Naive thymus-derived CD4-positive, alpha-beta T cell (primary cell): ENCODE results near the gene LRPPRC. TPM values are rescaled to one million over a fixed set of nuclear protein-coding genes. Genes with fewer than 3 reads are reported as not detected.

ENCODE experiments used
- ATAC-seq: fragments of 150-1000 bp; cut with Tn5 transposase; 2 replicates; pipeline ENCODE4 v1.10.0; 2021; ENCODE audit warnings: mild to moderate bottlenecking, moderate library complexity
- CTCF ChIA-PET: fragments of 350-600 bp; sonication (Branson Sonifier 250); formaldehyde crosslinking; loops from one replicate; lab custom pipeline; 2021; ENCODE audit warnings: antibody characterized with exemption; lab: Charles Lee
- POLR2A ChIA-PET: fragments of 350-600 bp; sonication (Branson Sonifier 250); formaldehyde crosslinking; loops from one replicate; lab custom pipeline; 2021; ENCODE audit warnings: antibody characterized with exemption, inconsistent platforms; lab: Charles Lee
- DNase-seq, 9 donors: peaks; one replicate each; pipeline versions ENCODE4 v3.0.0 to v3.0.0-alpha.2; 2020 to 2022; ENCODE audit warnings: mixed read lengths in 1 of 9
- H3K27ac ChIP-seq: one replicate; pipeline ENCODE4 v1.7.0; 2013; ENCODE audit warnings: mild to moderate bottlenecking, low read depth, low read length, moderate library complexity
- H3K27me3 ChIP-seq, 2 donors: one replicate each; pipeline ENCODE4 v1.7.0; 2013; ENCODE audit warnings: low read length in 2 of 2, mild to moderate bottlenecking in 2 of 2, moderate library complexity in 2 of 2; ENCODE audit not compliant: control insufficient read depth in 2 of 2, insufficient read depth in 2 of 2
- H3K36me3 ChIP-seq, 3 experiments: 1 replicate in 2 of 3; 2 replicates in 1 of 3; pipeline ENCODE4 v1.7.0; 2013; ENCODE audit warnings: low read length in 3 of 3, mild to moderate bottlenecking in 3 of 3, moderate library complexity in 1 of 3; ENCODE audit not compliant: insufficient read depth in 3 of 3, control insufficient read depth in 2 of 3
- H3K4me1 ChIP-seq, 2 donors: one replicate each; pipeline ENCODE4 v1.7.0; 2013; ENCODE audit warnings: low read length in 2 of 2, mild to moderate bottlenecking in 2 of 2, moderate library complexity in 1 of 2; ENCODE audit not compliant: control insufficient read depth in 2 of 2, insufficient read depth in 2 of 2
- H3K4me3 ChIP-seq: 2 replicates; pipeline ENCODE4 v1.7.0; 2013; ENCODE audit warnings: mild to moderate bottlenecking, low read length
- H3K9me3 ChIP-seq, 3 experiments: 1 replicate in 2 of 3; 2 replicates in 1 of 3; pipeline ENCODE4 v1.7.0; 2013; ENCODE audit warnings: low read length in 3 of 3; ENCODE audit not compliant: control insufficient read depth in 2 of 3
- H3K27ac Mint-ChIP-seq, 9 donors: one replicate each; pipeline ENCODE4 v1.8.0; 2020 to 2022; ENCODE audit warnings: mixed read lengths in 9 of 9, mild to moderate bottlenecking in 8 of 9, moderate library complexity in 5 of 9, inconsistent platforms in 2 of 9
- H3K27me3 Mint-ChIP-seq, 5 donors: one replicate each; pipeline ENCODE4 v1.8.0; 2021 to 2022; ENCODE audit warnings: mixed read lengths in 5 of 5, mild to moderate bottlenecking in 1 of 5
- H3K36me3 Mint-ChIP-seq, 5 donors: one replicate each; pipeline ENCODE4 v1.8.0; 2020 to 2022; ENCODE audit warnings: mixed read lengths in 5 of 5, mild to moderate bottlenecking in 3 of 5, inconsistent platforms in 1 of 5
- H3K4me1 Mint-ChIP-seq, 7 donors: one replicate each; pipeline ENCODE4 v1.8.0; 2020 to 2022; ENCODE audit warnings: mixed read lengths in 7 of 7, mild to moderate bottlenecking in 3 of 7, inconsistent platforms in 1 of 7
- H3K4me3 Mint-ChIP-seq, 10 donors: one replicate each; pipeline ENCODE4 v1.8.0; 2020 to 2022; ENCODE audit warnings: mild to moderate bottlenecking in 10 of 10, mixed read lengths in 10 of 10, moderate library complexity in 6 of 10, inconsistent platforms in 2 of 10
- H3K9me3 Mint-ChIP-seq, 11 donors: one replicate each; pipeline ENCODE4 v1.8.0; 2020 to 2022; ENCODE audit warnings: mixed read lengths in 11 of 11, mild to moderate bottlenecking in 4 of 11, inconsistent platforms in 1 of 11, moderate library complexity in 1 of 11
- intact Hi-C, 2 donors: fragments of 100-400 bp; cut with micrococcal nuclease; formaldehyde crosslinking; loops; one replicate each; pipeline ENCODE4 v1.15.1; 2023
- polyA plus RNA-seq, 2 donors: library from polyadenylated mRNA; unstranded; fragments of 300-500 nt; fragmentation: Illumina TruSeq; gene quantifications; one replicate each; pipeline ENCODE4 v1.2.3, GENCODE V29; 2021
- total RNA-seq, 6 experiments: library from RNA in 5 of 6; stranded (reverse) in 5 of 6; gene quantifications; 1 replicate in 5 of 6; 2 replicates in 1 of 6; pipeline ENCODE4 v1.2.3 and lab custom pipeline; 2021 to 2026

LRPPRC gene
- total and polyA plus RNA-seq, 7 experiments from 2014 or later, result 42.3 to 92.7 (median 67.0) TPM

DNA sequence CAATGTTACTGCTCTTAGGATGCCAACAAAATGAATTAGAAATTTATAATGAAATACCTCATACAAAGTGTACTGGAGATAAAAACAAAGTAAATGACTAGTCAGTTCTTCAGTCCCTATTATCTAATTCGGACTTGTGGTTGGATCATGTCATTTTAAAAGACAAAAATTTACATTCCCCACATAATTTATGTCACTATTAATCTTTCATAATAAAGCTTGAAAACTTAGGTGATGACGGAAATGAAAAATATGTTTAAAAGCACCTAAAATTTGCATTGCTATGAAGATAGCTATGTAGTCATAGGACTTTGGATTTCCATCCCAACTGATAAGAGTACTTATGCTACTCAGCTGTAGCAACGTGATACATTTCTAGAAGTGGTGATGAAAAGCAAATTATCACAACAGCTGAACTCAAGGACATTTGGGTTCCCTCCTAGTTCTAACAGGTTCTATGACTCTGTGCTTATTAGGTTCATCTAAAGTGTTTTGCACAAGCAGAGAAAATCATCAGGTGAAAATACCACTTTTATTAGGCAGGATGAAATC lies 58.4 kb downstream of the LRPPRC start:
- Histone ChIP-seq H3K27ac (no peak overlapping the region), H3K4me1 (no peaks in the 10 kb centered on the region), H3K27me3 (no peaks in the 10 kb centered on the region), H3K9me3 (no peaks in the 10 kb centered on the region), H3K4me3 (no peak overlapping the region), H3K36me3 (peaks cover 0 to 22% (median 8%) of the 10 kb centered on the region in 3 experiments)
- Mint-ChIP-seq H3K27ac (no peak overlapping the region), H3K4me3 (no peak overlapping the region), H3K36me3 (peaks cover 7 to 39% (median 12%) of the 10 kb centered on the region in 5 donors), H3K9me3 (no peaks in the 10 kb centered on the region), H3K27me3 (no peaks in the 10 kb centered on the region), H3K4me1 (peaks cover 0 to 6% (median 0%) of the 10 kb centered on the region in 7 donors)
- ChIA-PET CTCF (no interaction called here), POLR2A (no interaction called here)
- intact Hi-C loops, result no loop called here
- DNase-seq (no peak), ATAC-seq (no peak)

DNA sequence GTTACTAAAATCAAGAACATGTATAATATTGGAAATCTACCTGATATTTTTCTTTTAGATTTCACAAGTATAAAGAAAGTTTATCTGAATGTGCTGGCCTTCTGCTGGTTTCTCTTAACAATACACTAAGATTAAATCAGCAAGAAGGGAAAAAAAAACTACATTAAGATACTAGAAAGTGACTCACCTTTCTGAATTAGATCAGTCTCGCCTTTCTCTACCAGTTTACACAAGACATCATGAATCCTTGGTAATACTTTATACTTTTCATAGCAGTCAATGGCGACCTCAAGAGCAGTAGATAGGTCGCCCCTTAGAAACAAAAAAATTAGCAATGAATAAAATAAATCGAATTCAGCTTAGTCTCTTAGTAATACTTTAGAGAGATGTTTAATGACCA lies 61.2 kb downstream of the LRPPRC start:
- no peaks in the 10 kb centered on the region for H3K27me3 Mint-ChIP-seq
- H3K27me3 ChIP-seq, result no peaks in the 10 kb centered on the region
- no peaks in the 10 kb centered on the region for H3K9me3 Mint-ChIP-seq
- no peak overlapping the region for H3K4me3 Mint-ChIP-seq
- DNase-seq, result no peak
- no peaks in the 10 kb centered on the region for H3K9me3 ChIP-seq
- H3K27ac ChIP-seq, result no peak overlapping the region
- peaks cover 4 to 42% (median 20%) of the 10 kb centered on the region in 5 donors for H3K36me3 Mint-ChIP-seq
- peaks cover 0 to 6% (median 0%) of the 10 kb centered on the region in 7 donors for H3K4me1 Mint-ChIP-seq
- peaks cover 0 to 31% (median 9%) of the 10 kb centered on the region in 3 experiments for H3K36me3 ChIP-seq
- H3K27ac Mint-ChIP-seq, result no peak overlapping the region
- no peaks in the 10 kb centered on the region for H3K4me1 ChIP-seq
- no peak overlapping the region for H3K4me3 ChIP-seq
- no peak for ATAC-seq
- ChIA-PET POLR2A (no interaction called here), CTCF (no interaction called here)
- intact Hi-C loops, result no loop called here

DNA sequence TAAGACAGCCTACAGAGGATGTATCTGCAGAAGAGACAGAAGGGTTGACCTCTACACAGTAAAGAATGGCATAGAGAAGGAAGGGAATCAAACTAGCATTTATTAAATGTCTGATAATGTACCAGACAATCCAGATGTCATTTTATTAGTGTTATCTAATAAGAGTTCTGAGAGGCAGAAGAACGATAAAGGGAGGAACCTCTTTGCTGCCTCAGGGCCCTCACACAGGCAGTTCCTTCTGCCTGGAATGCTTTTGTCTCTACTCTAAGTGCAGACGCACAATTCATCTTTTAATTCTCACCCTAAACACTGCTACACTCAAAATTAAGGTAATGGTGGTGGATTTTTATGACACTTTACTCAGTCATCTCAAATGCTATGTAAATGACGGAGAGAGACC lies 64.5 kb downstream of the LRPPRC start:
- no peaks in the 10 kb centered on the region for H3K9me3 Mint-ChIP-seq
- Histone ChIP-seq H3K9me3 (no peaks in the 10 kb centered on the region), H3K4me3 (no peak overlapping the region), H3K27ac (no peak overlapping the region), H3K36me3 (peaks cover 0 to 42% (median 9%) of the 10 kb centered on the region in 3 experiments), H3K27me3 (no peaks in the 10 kb centered on the region), H3K4me1 (no peaks in the 10 kb centered on the region)
- ChIA-PET CTCF (no interaction called here), POLR2A (no interaction called here)
- intact Hi-C loops, result no loop called here
- peaks cover 8 to 44% (median 20%) of the 10 kb centered on the region in 5 donors for H3K36me3 Mint-ChIP-seq
- no peak for ATAC-seq
- H3K4me1 Mint-ChIP-seq, result peaks cover 0 to 22% (median 0%) of the 10 kb centered on the region in 7 donors
- DNase-seq, result no peak
- H3K27me3 Mint-ChIP-seq, result no peaks in the 10 kb centered on the region
- H3K4me3 Mint-ChIP-seq, result no peak overlapping the region
- H3K27ac Mint-ChIP-seq, result no peak overlapping the region

GRCh38 chr2:43927442-43927841 lies 68.3 kb downstream of the LRPPRC start:
- Mint-ChIP-seq H3K36me3 (peaks cover 10 to 52% (median 35%) of the 10 kb centered on the region in 5 donors), H3K9me3 (no peaks in the 10 kb centered on the region), H3K4me3 (peak overlapping the region in 1 of 10 donors; percentile 63), H3K27ac (peak overlapping the region in 1 of 9 donors; percentile 76), H3K4me1 (peaks cover 0 to 16% (median 0%) of the 10 kb centered on the region in 7 donors), H3K27me3 (no peaks in the 10 kb centered on the region)
- ATAC-seq, result no peak
- Histone ChIP-seq H3K4me1 (no peaks in the 10 kb centered on the region), H3K9me3 (no peaks in the 10 kb centered on the region), H3K36me3 (peaks cover 4 to 59% (median 6%) of the 10 kb centered on the region in 3 experiments), H3K27me3 (no peaks in the 10 kb centered on the region), H3K4me3 (no peak overlapping the region), H3K27ac (no peak overlapping the region)
- POLR2A ChIA-PET, result interaction anchor here (1.0 kb wide), 1 partner anchor 13 kb away, joined by 3 read pairs; no protein-coding TSS in a partner anchor
- DNase-seq, result no peak
- intact Hi-C loops, result no loop called here
- CTCF ChIA-PET, result no interaction called here

DNA sequence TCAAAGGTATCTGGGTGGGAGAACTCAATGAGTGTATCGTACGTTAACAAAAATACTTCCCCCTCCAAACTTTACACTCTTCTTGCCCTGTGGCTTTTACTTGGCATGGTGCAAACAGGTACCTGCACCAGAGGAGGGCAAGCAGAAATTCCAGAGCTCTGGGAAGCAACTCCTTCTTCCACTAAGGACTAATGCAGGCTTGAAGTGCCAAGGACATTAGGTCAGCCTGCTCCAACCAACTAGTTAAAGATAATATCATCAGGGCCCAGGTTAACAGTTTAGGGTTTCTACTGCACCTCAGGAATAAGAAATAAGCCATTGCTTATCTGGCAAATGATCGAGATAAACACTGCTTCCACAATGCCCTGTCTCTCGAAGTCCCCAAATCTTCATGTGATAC lies 70.4 kb downstream of the LRPPRC start:
- ChIA-PET CTCF (no interaction called here), POLR2A (no interaction called here)
- DNase-seq, result no peak
- ATAC-seq, result no peak
- Mint-ChIP-seq H3K4me3 (no peak overlapping the region), H3K36me3 (peaks cover 4 to 55% (median 23%) of the 10 kb centered on the region in 5 donors), H3K27ac (no peak overlapping the region), H3K27me3 (no peaks in the 10 kb centered on the region), H3K4me1 (peaks cover 0 to 16% (median 0%) of the 10 kb centered on the region in 7 donors), H3K9me3 (no peaks in the 10 kb centered on the region)
- H3K27ac ChIP-seq, result no peak overlapping the region
- intact Hi-C loops, result no loop called here
- peaks cover 3 to 56% (median 4%) of the 10 kb centered on the region in 3 experiments for H3K36me3 ChIP-seq
- H3K4me1 ChIP-seq, result no peaks in the 10 kb centered on the region
- H3K27me3 ChIP-seq, result no peaks in the 10 kb centered on the region
- no peaks in the 10 kb centered on the region for H3K9me3 ChIP-seq
- H3K4me3 ChIP-seq, result no peak overlapping the region

GRCh38 chr2:43924463-43924862 lies 71.3 kb downstream of the LRPPRC start:
- Mint-ChIP-seq H3K36me3 (peaks cover 0 to 48% (median 16%) of the 10 kb centered on the region in 5 donors), H3K4me1 (peaks cover 0 to 16% (median 0%) of the 10 kb centered on the region in 7 donors), H3K4me3 (no peak overlapping the region), H3K27me3 (no peaks in the 10 kb centered on the region), H3K27ac (no peak overlapping the region), H3K9me3 (no peaks in the 10 kb centered on the region)
- Histone ChIP-seq H3K9me3 (no peaks in the 10 kb centered on the region), H3K4me3 (no peak overlapping the region), H3K27ac (no peak overlapping the region), H3K27me3 (no peaks in the 10 kb centered on the region), H3K36me3 (peaks cover 3 to 47% (median 4%) of the 10 kb centered on the region in 3 experiments), H3K4me1 (no peaks in the 10 kb centered on the region)
- ChIA-PET CTCF (no interaction called here), POLR2A (no interaction called here)
- intact Hi-C loops, result no loop called here
- ATAC-seq, result no peak
- DNase-seq, result no peak
